Ectodermal cell (in vitro differentiated cells): Measurements from ENCODE around the gene SEMA3B.
"Not testable (repeated sequence)": the region's sequence is repeated elsewhere in the genome, so short reads cannot be mapped to it uniquely, and the experiment has no call there.

Source experiments
- H3K27ac ChIP-seq: 2 replicates; pipeline ENCODE4 v1.7.0; 2013; ENCODE audit warnings: mild to moderate bottlenecking, low read depth, low read length; ENCODE audit not compliant: insufficient read depth, poor library complexity, severe bottlenecking
- H3K27me3 ChIP-seq: 2 replicates; pipeline ENCODE4 v1.7.0; 2013; ENCODE audit warnings: mild to moderate bottlenecking, low read length; ENCODE audit not compliant: insufficient read depth, control insufficient read depth, poor library complexity, severe bottlenecking
- H3K36me3 ChIP-seq: one replicate; pipeline ENCODE4 v1.7.0; 2013; ENCODE audit warnings: low read length; ENCODE audit not compliant: control insufficient read depth, insufficient read depth
- H3K4me1 ChIP-seq: one replicate; pipeline ENCODE4 v1.7.0; 2013; ENCODE audit warnings: low read length; ENCODE audit not compliant: control insufficient read depth, insufficient read depth
- H3K4me3 ChIP-seq: 2 replicates; pipeline ENCODE4 v1.7.0; 2013; ENCODE audit warnings: low read depth, low read length, control low read depth; ENCODE audit not compliant: insufficient read depth
- H3K9me3 ChIP-seq: 2 replicates; pipeline ENCODE4 v1.7.0; 2013; ENCODE audit warnings: mild to moderate bottlenecking, low read length, moderate library complexity; ENCODE audit not compliant: control insufficient read depth
- WGBS, 2 experiments: methylation state at CpG; one replicate each; pipeline ENCODE4 v1.1.7; 2013; ENCODE audit warnings: missing lambda C conversion rate in 2 of 2; 5-methylcytosine and 5-hydroxymethylcytosine counted together

Gene SEMA3B

DNA sequence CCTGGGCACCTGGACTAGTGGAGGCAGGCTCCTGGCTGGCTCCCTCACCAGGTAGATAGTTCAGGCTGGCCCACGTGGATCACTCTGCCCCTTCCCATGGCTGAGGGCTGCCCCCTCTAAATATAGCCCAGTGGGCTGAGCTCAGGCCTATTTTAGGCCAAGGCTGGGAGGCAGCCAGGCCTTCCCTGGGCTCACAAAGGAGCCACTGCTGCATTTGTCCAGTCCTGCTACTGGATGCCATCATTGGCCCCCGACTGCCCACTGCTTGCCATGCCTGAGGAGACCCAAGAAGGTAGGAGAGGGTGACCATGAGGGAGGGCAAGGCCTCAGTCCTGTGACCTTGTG lies 9.9 kb downstream of the SEMA3B start, which contains the start of gene LSMEM2:
TSS of gene LSMEM2 (plus strand) at position 208 of the 345 bp plus-strand sequence. CDS start at position 235, 27 bp downstream.
- Histone ChIP-seq H3K4me3 (no peak within 1 kb of the TSS), H3K27me3 (peaks cover 27% of the 10 kb centered on the region), H3K4me1 (peaks cover 7% of the 10 kb centered on the region), H3K9me3 (no peaks in the 10 kb centered on the region), H3K27ac (no peak within 1 kb of the TSS), H3K36me3 (no peaks in the 10 kb centered on the region)
- 80 to 86% methylated on average over 2 of the region's 2 CpGs for WGBS, 2 experiments

GRCh38 chr3:50279255-50280016 lies 10.5 kb downstream of the SEMA3B start:
- peaks cover 7% of the 10 kb centered on the region for H3K4me1 ChIP-seq
- no peak overlapping the region for H3K27ac ChIP-seq
- no peak overlapping the region for H3K4me3 ChIP-seq
- H3K27me3 ChIP-seq: peaks cover 21% of the 10 kb centered on the region
- H3K36me3 ChIP-seq: no peaks in the 10 kb centered on the region
- H3K9me3 ChIP-seq: no peaks in the 10 kb centered on the region
- 93 to 95% methylated on average over 8 of the region's 8 CpGs for WGBS, 2 experiments

DNA sequence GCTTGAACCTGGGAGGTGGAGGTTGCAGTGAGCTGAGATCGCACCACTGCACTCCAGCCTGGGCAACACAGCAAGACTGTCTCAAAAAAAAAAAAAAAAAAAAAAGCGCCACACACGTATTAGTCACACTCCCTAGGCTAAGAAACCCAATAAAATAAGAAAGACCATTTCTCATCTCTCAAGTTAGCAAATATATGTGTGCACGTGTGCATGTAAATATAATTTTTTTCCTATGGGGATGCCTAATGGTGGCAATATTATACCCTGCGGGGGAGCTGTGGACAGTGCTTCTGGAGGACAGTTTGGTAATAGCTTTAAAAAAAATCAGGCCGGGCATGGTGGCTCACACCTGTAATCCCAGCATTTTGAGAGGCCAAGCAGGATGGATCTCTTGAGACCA lies 15.2 kb downstream of the SEMA3B start:
- 88 to 94% methylated on average over 4 of the region's 6 CpGs for WGBS, 2 experiments
- not testable (repeated sequence) for H3K27me3 ChIP-seq, H3K4me1 ChIP-seq, H3K27ac ChIP-seq, H3K4me3 ChIP-seq, H3K9me3 ChIP-seq
- H3K36me3 ChIP-seq: peaks cover 14% of the 10 kb centered on the region

DNA sequence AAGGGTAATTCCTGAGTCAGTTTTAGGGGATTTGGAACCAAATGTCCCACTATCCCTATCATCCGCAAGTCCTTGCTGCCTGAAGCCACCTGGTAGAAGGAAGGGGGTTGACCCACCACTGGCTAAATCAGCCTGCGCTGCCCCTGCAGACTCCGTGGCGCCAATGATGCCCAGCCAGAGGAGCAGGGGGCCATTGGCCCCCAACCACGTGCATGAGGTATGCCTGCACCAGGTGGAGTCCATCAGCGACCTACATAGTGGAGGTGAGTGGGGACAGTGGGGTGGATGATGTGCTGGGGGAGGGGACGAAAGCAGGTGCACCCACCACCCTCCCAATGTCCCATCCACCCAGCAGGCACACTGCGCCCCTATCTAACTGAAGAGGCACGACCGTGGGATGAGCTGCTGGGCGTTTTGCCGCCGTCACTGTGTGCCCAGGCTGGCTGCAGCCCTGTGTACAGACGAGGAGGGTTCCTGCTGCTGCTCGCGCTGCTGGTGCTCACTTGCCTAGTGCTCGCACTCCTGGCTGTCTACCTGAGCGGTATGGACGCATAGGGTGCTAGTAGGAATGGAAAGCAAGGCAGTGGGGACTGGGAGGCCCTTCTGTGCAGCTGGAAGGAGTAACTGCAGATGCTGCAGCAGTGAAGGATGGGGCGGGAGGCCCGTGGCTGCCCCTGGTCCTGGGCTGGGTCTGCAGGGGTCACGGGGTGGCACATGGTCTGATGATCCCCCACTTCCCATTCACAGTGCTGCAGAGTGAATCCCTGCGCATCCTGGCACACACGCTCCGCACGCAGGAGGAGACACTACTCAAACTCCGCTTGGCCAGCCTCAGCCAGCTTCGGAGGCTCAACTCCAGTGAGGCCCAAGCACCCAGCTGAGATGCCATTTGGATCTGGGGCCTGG lies 17.6 kb downstream of the SEMA3B start:
- no peaks in the 10 kb centered on the region for H3K27me3 ChIP-seq
- peaks cover 21% of the 10 kb centered on the region for H3K36me3 ChIP-seq
- 95% methylated on average over 27 to 28 of the region's 28 CpGs for WGBS, 2 experiments
- H3K4me3 ChIP-seq: no peak overlapping the region
- H3K4me1 ChIP-seq: peaks cover 4% of the 10 kb centered on the region
- H3K9me3 ChIP-seq: no peaks in the 10 kb centered on the region
- no peak overlapping the region for H3K27ac ChIP-seq

DNA sequence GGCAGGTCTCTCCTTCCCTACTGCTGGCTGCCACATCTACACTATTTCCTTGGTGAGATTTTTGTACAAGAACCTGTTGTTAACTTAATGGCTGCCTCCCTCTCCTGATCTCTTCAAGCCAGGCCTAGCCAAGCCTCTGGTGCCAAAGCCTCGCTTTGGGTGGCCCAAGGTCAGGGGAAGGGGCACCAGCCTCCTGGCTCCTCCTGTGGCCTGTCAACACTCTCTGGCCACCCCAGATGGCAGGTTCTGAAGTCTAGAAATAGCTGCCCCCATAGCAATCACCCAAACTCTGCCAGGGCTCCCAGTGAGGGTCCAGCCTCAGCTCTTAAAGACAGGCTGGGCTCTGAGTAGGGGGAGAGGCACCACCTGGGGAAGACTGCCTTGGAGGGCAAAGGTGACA lies 18.3 kb downstream of the SEMA3B start:
- Histone ChIP-seq H3K9me3 (no peaks in the 10 kb centered on the region), H3K36me3 (peaks cover 21% of the 10 kb centered on the region), H3K4me3 (no peak overlapping the region), H3K27me3 (no peaks in the 10 kb centered on the region), H3K4me1 (peaks cover 4% of the 10 kb centered on the region), H3K27ac (no peak overlapping the region)
- 93 to 94% methylated on average over 1 of the region's 1 CpG for WGBS, 2 experiments

DNA sequence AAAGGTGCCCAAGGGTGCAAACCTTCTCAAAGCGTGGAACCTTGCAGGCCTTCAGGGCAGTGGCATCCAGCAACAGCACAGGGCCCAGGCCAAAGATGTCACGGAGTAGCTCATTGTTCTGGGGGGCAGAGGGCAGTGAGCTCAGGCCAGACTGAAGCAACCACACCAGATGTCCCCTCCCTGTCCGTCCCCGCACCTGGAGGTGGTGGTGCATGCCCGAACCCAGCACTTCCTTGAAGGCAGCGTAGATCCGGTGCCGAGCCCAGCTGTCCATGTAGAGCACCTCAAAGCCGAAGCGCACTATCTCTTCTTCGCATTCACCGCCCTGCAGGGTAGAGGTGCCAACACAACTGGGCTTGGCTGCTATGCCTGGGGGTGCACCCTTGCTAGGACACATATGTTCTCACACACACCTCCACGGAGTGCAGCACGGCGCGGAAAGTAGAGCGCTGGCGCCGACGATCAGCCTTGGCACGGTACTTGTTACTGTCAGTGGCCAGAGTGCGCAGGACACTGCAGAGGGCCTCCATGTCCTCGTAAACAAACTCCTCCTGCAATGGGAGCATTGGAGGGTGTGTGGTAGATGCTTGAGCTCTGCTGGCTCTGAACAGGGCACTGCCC lies 19.6 kb downstream of the SEMA3B start:
- Histone ChIP-seq H3K9me3 (no peaks in the 10 kb centered on the region), H3K27ac (no peak overlapping the region), H3K36me3 (peaks cover 21% of the 10 kb centered on the region), H3K4me1 (peaks cover 4% of the 10 kb centered on the region), H3K27me3 (no peaks in the 10 kb centered on the region), H3K4me3 (no peak overlapping the region)
- 95 to 97% methylated on average over 23 of the region's 23 CpGs for WGBS, 2 experiments

DNA sequence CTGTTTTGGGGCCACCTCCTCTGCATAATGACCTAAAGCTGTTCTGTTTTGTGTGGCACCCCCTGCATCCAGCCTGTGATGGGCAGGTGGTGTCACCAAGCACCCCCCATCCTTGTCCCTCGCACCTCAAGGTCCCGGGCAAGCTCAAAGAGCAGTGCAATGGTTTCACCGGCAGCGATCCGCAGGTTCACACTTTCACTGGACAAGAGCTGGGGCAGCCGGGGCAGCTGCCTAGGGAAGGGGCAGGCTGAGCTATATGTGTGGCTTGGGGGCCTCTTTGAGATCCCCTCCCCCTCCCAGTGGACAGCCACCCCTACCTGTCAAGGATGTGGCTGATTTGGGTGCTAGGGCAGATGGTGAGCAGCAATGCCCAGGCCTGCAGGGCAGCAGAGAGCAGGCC lies 20.2 kb downstream of the SEMA3B start:
- H3K4me3 ChIP-seq: no peak overlapping the region
- H3K27me3 ChIP-seq: no peaks in the 10 kb centered on the region
- peaks cover 21% of the 10 kb centered on the region for H3K36me3 ChIP-seq
- peaks cover 4% of the 10 kb centered on the region for H3K4me1 ChIP-seq
- no peak overlapping the region for H3K27ac ChIP-seq
- 92 to 95% methylated on average over 6 of the region's 6 CpGs for WGBS, 2 experiments
- H3K9me3 ChIP-seq: no peaks in the 10 kb centered on the region

- Histone ChIP-seq H3K36me3 (peaks cover 21% of the 10 kb centered on the region), H3K27me3 (no peaks in the 10 kb centered on the region), H3K4me3 (no peak overlapping the region), H3K27ac (no peak overlapping the region), H3K4me1 (peaks cover 4% of the 10 kb centered on the region), H3K9me3 (no peaks in the 10 kb centered on the region)
- 95 to 96% methylated on average over 16 of the region's 16 CpGs for WGBS, 2 experiments
These were observed 21.3 kb downstream of the SEMA3B start for GRCh38 chr3:50290161-50290641.

DNA sequence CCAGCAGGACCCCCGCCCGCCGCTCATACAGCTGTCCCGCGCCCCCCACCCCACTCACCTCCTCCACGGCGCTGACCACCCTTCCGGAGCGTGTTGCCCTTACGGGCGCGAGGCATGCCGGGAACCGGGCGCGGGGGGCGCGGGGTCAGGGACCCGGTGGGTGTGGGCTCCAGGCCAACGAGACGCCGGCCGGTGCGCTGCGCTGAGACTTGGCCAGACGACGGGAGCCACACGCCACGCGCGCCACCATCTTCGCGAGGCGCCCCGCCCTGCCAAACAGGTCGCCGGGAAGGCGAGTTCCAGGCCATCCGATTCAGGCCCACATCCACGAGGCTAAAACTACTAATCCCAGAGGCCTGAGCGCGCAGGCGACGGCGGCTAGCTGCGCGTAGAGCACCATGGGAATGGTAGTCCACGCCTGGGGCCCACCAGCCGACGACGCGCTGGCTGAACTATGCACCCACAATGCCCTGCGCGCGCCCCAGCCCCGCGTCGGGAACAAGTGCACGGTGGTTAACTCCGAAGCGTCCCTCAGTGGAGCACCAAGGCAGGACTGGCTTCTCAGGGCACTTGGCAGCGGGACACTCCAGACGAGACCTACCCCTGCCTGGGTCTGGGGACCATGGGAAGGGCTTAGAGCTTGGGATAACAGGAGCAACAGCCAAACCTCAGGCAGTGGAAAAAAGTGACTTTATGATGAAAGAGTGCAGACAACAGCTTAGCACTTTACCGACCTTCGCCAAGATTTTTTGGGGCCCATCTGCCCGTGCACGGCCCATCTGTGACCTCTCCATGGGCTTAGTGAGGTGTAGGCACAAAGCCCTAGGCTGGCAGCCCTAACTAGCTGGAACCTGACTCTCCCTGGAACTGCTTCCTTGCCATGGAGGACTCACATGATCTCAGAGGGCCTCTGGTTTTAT lies 23.5 kb downstream of the SEMA3B start, which contains the start of gene IFRD2:
TSS of gene IFRD2 (minus strand) at position 271 of the 920 bp plus-strand sequence. CDS start at position 116, 155 bp downstream.
- H3K4me1 ChIP-seq: peaks cover 4% of the 10 kb centered on the region
- H3K4me3 ChIP-seq: peak within 1 kb of the TSS; percentile 94
- peaks cover 21% of the 10 kb centered on the region for H3K36me3 ChIP-seq
- H3K27me3 ChIP-seq: no peaks in the 10 kb centered on the region
- peak within 1 kb of the TSS; percentile 39 for H3K27ac ChIP-seq
- H3K9me3 ChIP-seq: no peaks in the 10 kb centered on the region
- 4 to 5% methylated on average over 67 of the region's 67 CpGs for WGBS, 2 experiments
